ENCODE data around the gene HDHD5.
"Not testable (repeated sequence)": the region's sequence is repeated elsewhere in the genome, so short reads cannot be mapped to it uniquely, and the experiment has no call there.

Gene HDHD5

DNA sequence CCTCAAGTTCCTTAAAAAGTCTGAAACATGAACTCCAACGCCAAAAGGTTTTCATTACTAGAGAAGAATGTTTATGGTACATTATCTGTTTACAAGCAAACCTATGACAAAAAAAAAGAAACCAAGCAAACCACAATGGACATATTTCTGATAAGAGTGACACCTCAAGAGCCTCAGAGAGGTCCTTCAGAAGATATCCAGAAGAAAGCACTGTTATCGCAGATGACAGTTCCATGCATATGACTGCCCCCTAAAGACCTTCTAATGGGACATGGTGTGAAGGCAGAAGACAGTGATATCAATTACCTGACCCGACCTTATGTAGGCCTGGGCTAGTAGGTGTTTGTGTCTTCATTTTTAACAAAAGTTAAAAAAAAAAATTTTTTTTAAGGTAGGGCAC, 3.1 kb downstream of the HDHD5 start:
- no peaks in the 10 kb centered on the region for H3K9me3 ChIP-seq
- H3K27me3 ChIP-seq, result no peaks in the 10 kb centered on the region
- intact Hi-C loops (cut with DNase I; ENCODE audit: low total_unique reads), result loop anchor here (5.0 kb wide), 1 partner anchor 74 kb away; the partner anchor contains the start of gene IL17RA
- H3K4me1 ChIP-seq, result peaks cover 0 to 39% (median 23%) of the 10 kb centered on the region in 4 donors
- no peak overlapping the region for H3K4me3 ChIP-seq
- H3K27ac ChIP-seq, result no peak overlapping the region
- no peaks in the 10 kb centered on the region for H3K36me3 ChIP-seq
- TF ChIP-seq, protein P1, sequence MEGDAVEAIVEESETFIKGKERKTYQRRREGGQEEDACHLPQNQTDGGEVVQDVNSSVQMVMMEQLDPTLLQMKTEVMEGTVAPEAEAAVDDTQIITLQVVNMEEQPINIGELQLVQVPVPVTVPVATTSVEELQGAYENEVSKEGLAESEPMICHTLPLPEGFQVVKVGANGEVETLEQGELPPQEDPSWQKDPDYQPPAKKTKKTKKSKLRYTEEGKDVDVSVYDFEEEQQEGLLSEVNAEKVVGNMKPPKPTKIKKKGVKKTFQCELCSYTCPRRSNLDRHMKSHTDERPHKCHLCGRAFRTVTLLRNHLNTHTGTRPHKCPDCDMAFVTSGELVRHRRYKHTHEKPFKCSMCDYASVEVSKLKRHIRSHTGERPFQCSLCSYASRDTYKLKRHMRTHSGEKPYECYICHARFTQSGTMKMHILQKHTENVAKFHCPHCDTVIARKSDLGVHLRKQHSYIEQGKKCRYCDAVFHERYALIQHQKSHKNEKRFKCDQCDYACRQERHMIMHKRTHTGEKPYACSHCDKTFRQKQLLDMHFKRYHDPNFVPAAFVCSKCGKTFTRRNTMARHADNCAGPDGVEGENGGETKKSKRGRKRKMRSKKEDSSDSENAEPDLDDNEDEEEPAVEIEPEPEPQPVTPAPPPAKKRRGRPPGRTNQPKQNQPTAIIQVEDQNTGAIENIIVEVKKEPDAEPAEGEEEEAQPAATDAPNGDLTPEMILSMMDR (IDR thresholded peaks at IDR 0.05), result no peak
- DNase-seq, result no peak

- TF ChIP-seq, protein P1 (IDR thresholded peaks at IDR 0.05), result no peak
- Histone ChIP-seq H3K4me1 (peaks cover 0 to 28% (median 16%) of the 10 kb centered on the region in 4 donors), H3K27me3 (no peaks in the 10 kb centered on the region), H3K27ac (no peak overlapping the region), H3K4me3 (no peak overlapping the region), H3K9me3 (no peaks in the 10 kb centered on the region), H3K36me3 (peaks cover 0 to 16% (median 11%) of the 10 kb centered on the region in 3 donors)
- intact Hi-C loops (cut with DNase I; ENCODE audit: low total_unique reads), result no loop called here
- no peak for DNase-seq
These were observed 6.1 kb downstream of the HDHD5 start for GRCh38 chr22:17152971-17153370.

DNA sequence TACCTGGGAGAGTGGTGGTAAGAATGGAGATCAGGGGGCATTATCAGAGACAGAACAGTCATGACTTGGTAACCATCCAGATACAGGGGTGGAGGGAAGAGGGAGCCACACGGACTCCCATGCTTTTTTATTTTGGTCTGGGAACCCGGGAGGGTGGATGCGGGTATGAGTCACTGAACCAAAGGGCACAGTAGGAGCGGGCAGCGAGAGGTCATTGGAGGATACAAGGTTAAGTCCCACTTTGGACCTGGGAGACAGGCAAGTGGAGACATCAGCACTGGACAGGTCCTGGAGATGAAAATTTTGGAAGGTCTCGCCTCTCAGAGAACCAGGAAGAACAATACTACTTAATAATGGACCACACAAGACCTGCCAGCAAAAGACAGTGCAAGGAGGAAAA, 6.7 kb downstream of the HDHD5 start:
- H3K4me1 ChIP-seq, result peaks cover 0 to 22% (median 11%) of the 10 kb centered on the region in 4 donors
- DNase-seq, result no peak
- H3K27me3 ChIP-seq, result no peaks in the 10 kb centered on the region
- TF ChIP-seq, protein P1 (IDR thresholded peaks at IDR 0.05), result no peak
- intact Hi-C loops (cut with DNase I; ENCODE audit: low total_unique reads), result no loop called here
- no peak overlapping the region for H3K4me3 ChIP-seq
- no peak overlapping the region for H3K27ac ChIP-seq
- H3K9me3 ChIP-seq, result no peaks in the 10 kb centered on the region
- peaks cover 0 to 22% (median 18%) of the 10 kb centered on the region in 3 donors for H3K36me3 ChIP-seq

DNA sequence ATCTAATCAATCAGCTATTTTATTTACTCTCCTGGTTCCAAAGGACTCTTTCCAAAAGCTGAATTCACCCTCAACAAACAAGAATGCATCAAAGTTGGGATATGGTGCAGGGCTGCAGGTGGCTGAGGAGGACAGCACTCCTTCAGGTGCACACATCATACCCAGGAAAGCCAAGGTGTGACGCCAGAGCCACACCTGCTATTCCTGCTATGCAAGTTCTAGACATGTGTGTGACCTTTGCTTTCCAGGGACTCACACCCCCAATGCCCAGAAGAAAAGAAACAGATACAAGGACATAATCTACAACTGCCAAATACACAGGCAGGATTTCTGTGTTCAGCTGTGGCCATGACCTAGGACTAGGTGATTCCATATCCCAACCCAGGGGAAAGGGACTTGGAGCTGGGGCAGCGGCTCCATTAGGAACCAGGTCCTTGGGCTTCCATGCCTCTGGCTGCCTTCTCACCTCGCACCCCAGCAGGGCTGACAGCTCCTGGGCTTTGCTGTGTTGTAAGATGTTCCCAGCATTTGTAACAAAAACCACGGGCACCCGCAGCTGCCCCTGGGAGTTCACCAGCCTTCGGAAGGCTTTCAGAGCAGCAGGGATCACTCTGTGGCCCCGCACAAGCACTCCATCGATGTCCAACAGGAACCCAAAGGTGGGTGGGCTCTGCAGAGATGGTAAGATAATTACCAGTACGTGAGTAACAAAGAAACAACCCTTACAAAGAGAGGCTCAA, 9.8 kb downstream of the HDHD5 start:
- DNase-seq, result peak in 1 of 2 donors; percentile 19
- Histone ChIP-seq H3K36me3 (peaks cover 0 to 42% (median 30%) of the 10 kb centered on the region in 3 donors), H3K27me3 (no peaks in the 10 kb centered on the region), H3K27ac (no peak overlapping the region), H3K4me3 (no peak overlapping the region), H3K4me1 (peaks cover 0 to 9% (median 0%) of the 10 kb centered on the region in 4 donors), H3K9me3 (no peaks in the 10 kb centered on the region)
- intact Hi-C loops (cut with DNase I; ENCODE audit: low total_unique reads), result no loop called here
- TF ChIP-seq, protein P1 (IDR thresholded peaks at IDR 0.05), result no peak

- DNase-seq, result peak in 1 of 2 donors; percentile 20
- intact Hi-C loops (cut with DNase I; ENCODE audit: low total_unique reads); H3K27me3 ChIP-seq; H3K9me3 ChIP-seq; H3K27ac ChIP-seq; H3K4me1 ChIP-seq; H3K4me3 ChIP-seq: not testable (repeated sequence)
- H3K36me3 ChIP-seq, result peaks cover 11 to 60% (median 47%) of the 10 kb centered on the region in 3 donors
These were observed 11.6 kb downstream of the HDHD5 start for GRCh38 chr22:17147458-17147857.

DNA sequence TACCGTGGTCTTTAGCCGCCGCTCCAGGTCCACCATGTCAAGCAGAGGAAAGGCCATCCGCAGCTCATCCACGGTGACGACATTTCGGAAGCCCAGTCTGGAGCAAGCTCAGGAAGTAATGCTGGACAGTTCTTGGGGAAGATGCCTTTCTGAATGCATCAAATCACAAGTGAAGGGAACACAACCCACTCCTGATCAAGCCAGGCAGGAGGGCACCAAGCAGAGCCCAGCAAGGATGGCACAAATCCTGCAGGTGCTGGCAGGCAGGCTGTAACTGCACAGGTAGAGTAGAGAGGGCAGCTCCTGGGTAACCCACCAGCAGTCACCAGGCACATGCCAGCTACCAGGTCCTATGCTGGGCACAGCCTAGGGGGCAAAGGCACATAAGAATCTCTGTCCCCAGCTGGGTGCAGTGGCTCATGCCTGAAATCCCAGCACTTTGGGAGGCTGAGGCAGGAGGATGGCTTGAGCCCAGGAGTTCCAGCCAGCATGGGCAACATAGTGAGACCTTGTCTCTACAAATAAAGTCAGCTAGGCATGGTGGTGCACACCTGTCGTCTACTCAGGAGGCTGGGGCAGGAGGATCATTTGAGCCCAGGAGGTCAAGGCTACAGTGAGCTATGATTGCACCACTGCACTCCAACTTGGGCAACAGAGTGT, 13.9 kb downstream of the HDHD5 start:
- no peaks in the 10 kb centered on the region for H3K4me1 ChIP-seq
- H3K27me3 ChIP-seq, result no peaks in the 10 kb centered on the region
- H3K4me3 ChIP-seq, result no peak overlapping the region
- intact Hi-C loops (cut with DNase I; ENCODE audit: low total_unique reads), result no loop called here
- peaks cover 26 to 83% (median 59%) of the 10 kb centered on the region in 3 donors for H3K36me3 ChIP-seq
- peak in 1 of 2 donors; percentile 37 for DNase-seq
- H3K9me3 ChIP-seq, result no peaks in the 10 kb centered on the region
- TF ChIP-seq, protein P1 (IDR thresholded peaks at IDR 0.05), result no peak
- no peak overlapping the region for H3K27ac ChIP-seq

All from tibial artery (tissue), 4 donors.